ENCODE results near the gene LRRC8E.
"Not testable (repeated sequence)": the region's sequence is repeated elsewhere in the genome, so short reads cannot be mapped to it uniquely, and the experiment has no call there.

The LRRC8E gene

GRCh38 chr19:7887408-7888144 lies 734 bp upstream of the LRRC8E start:
- H3K36me3 ChIP-seq (ENCODE audit: control insufficient read depth in 2 of 2, insufficient read depth in 2 of 2, low read length in 2 of 2) = no peaks in the 10 kb centered on the region
- peaks cover 0 to 9% of the 10 kb centered on the region in 2 donors for H3K27me3 ChIP-seq (ENCODE audit: control insufficient read depth in 2 of 2, insufficient read depth in 2 of 2, low read length in 2 of 2)
- peaks cover 0 to 3% of the 10 kb centered on the region in 2 donors for H3K4me1 ChIP-seq (ENCODE audit: control insufficient read depth in 2 of 2, insufficient read depth in 2 of 2, low read length in 2 of 2)
- H3K27ac ChIP-seq (ENCODE audit: low read depth in 2 of 2, low read length in 2 of 2) = no peak overlapping the region
- no peaks in the 10 kb centered on the region for H3K9me3 ChIP-seq (ENCODE audit: control insufficient read depth in 2 of 2, low read length in 2 of 2)
- H3K4me3 ChIP-seq (ENCODE audit: low read length in 2 of 2) = no peak overlapping the region
- no peak overlapping the region for H3K9ac ChIP-seq (ENCODE audit: low read depth in 1 of 2, low read length in 2 of 2)

GRCh38 chr19:7888826-7889217 lies 512 bp downstream of the LRRC8E start:
- H3K9ac ChIP-seq (ENCODE audit: low read depth in 1 of 2, low read length in 2 of 2) = peak overlapping the region; percentile 34 to 76
- peak overlapping the region; percentile 37 to 60 for H3K4me3 ChIP-seq (ENCODE audit: low read length in 2 of 2)
- no peaks in the 10 kb centered on the region for H3K36me3 ChIP-seq (ENCODE audit: control insufficient read depth in 2 of 2, insufficient read depth in 2 of 2, low read length in 2 of 2)
- peaks cover 0 to 3% of the 10 kb centered on the region in 2 donors for H3K4me1 ChIP-seq (ENCODE audit: control insufficient read depth in 2 of 2, insufficient read depth in 2 of 2, low read length in 2 of 2)
- peaks cover 0 to 9% of the 10 kb centered on the region in 2 donors for H3K27me3 ChIP-seq (ENCODE audit: control insufficient read depth in 2 of 2, insufficient read depth in 2 of 2, low read length in 2 of 2)
- no peaks in the 10 kb centered on the region for H3K9me3 ChIP-seq (ENCODE audit: control insufficient read depth in 2 of 2, low read length in 2 of 2)
- H3K27ac ChIP-seq (ENCODE audit: low read depth in 2 of 2, low read length in 2 of 2) = no peak overlapping the region

GRCh38 chr19:7893362-7894101 lies 5.2 kb downstream of the LRRC8E start:
- H3K4me1 ChIP-seq (ENCODE audit: control insufficient read depth in 2 of 2, insufficient read depth in 2 of 2, low read length in 2 of 2) = peaks cover 0 to 12% of the 10 kb centered on the region in 2 donors
- H3K9ac ChIP-seq (ENCODE audit: low read depth in 1 of 2, low read length in 2 of 2); H3K36me3 ChIP-seq (ENCODE audit: control insufficient read depth in 2 of 2, insufficient read depth in 2 of 2, low read length in 2 of 2); H3K4me3 ChIP-seq (ENCODE audit: low read length in 2 of 2); H3K9me3 ChIP-seq (ENCODE audit: control insufficient read depth in 2 of 2, low read length in 2 of 2); H3K27ac ChIP-seq (ENCODE audit: low read depth in 2 of 2, low read length in 2 of 2); H3K27me3 ChIP-seq (ENCODE audit: control insufficient read depth in 2 of 2, insufficient read depth in 2 of 2, low read length in 2 of 2): not testable (repeated sequence)

- no peaks in the 10 kb centered on the region for H3K9me3 ChIP-seq (ENCODE audit: control insufficient read depth in 2 of 2, low read length in 2 of 2)
- peaks cover 0 to 9% of the 10 kb centered on the region in 2 donors for H3K4me1 ChIP-seq (ENCODE audit: control insufficient read depth in 2 of 2, insufficient read depth in 2 of 2, low read length in 2 of 2)
- H3K27ac ChIP-seq (ENCODE audit: low read depth in 2 of 2, low read length in 2 of 2) = no peak overlapping the region
- H3K27me3 ChIP-seq (ENCODE audit: control insufficient read depth in 2 of 2, insufficient read depth in 2 of 2, low read length in 2 of 2) = no peaks in the 10 kb centered on the region
- no peak overlapping the region for H3K4me3 ChIP-seq (ENCODE audit: low read length in 2 of 2)
- H3K36me3 ChIP-seq (ENCODE audit: control insufficient read depth in 2 of 2, insufficient read depth in 2 of 2, low read length in 2 of 2) = no peaks in the 10 kb centered on the region
- peak overlapping the region in 1 of 2 donors; percentile 43 for H3K9ac ChIP-seq (ENCODE audit: low read depth in 1 of 2, low read length in 2 of 2)
Measured at GRCh38 chr19:7894612-7895309, 6.5 kb downstream of the LRRC8E start.

GRCh38 chr19:7895565-7895964 lies 7.3 kb downstream of the LRRC8E start:
- Histone ChIP-seq H3K9ac (ENCODE audit: low read depth in 1 of 2, low read length in 2 of 2) (no peak overlapping the region), H3K36me3 (ENCODE audit: control insufficient read depth in 2 of 2, insufficient read depth in 2 of 2, low read length in 2 of 2) (no peaks in the 10 kb centered on the region), H3K27me3 (ENCODE audit: control insufficient read depth in 2 of 2, insufficient read depth in 2 of 2, low read length in 2 of 2) (no peaks in the 10 kb centered on the region), H3K27ac (ENCODE audit: low read depth in 2 of 2, low read length in 2 of 2) (no peak overlapping the region), H3K4me1 (ENCODE audit: control insufficient read depth in 2 of 2, insufficient read depth in 2 of 2, low read length in 2 of 2) (peaks cover 0 to 9% of the 10 kb centered on the region in 2 donors), H3K9me3 (ENCODE audit: control insufficient read depth in 2 of 2, low read length in 2 of 2) (no peaks in the 10 kb centered on the region), H3K4me3 (ENCODE audit: low read length in 2 of 2) (no peak overlapping the region)

GRCh38 chr19:7897292-7897691 lies 9.0 kb downstream of the LRRC8E start:
- Histone ChIP-seq H3K27ac (ENCODE audit: low read depth in 2 of 2, low read length in 2 of 2) (no peak overlapping the region), H3K4me3 (ENCODE audit: low read length in 2 of 2) (no peak overlapping the region), H3K9me3 (ENCODE audit: control insufficient read depth in 2 of 2, low read length in 2 of 2) (no peaks in the 10 kb centered on the region), H3K36me3 (ENCODE audit: control insufficient read depth in 2 of 2, insufficient read depth in 2 of 2, low read length in 2 of 2) (no peaks in the 10 kb centered on the region), H3K27me3 (ENCODE audit: control insufficient read depth in 2 of 2, insufficient read depth in 2 of 2, low read length in 2 of 2) (no peaks in the 10 kb centered on the region), H3K4me1 (ENCODE audit: control insufficient read depth in 2 of 2, insufficient read depth in 2 of 2, low read length in 2 of 2) (peaks cover 0 to 9% of the 10 kb centered on the region in 2 donors), H3K9ac (ENCODE audit: low read depth in 1 of 2, low read length in 2 of 2) (no peak overlapping the region)

- Histone ChIP-seq H3K4me1 (ENCODE audit: control insufficient read depth in 2 of 2, insufficient read depth in 2 of 2, low read length in 2 of 2) (peaks cover 8 to 17% of the 10 kb centered on the region in 2 donors), H3K9ac (ENCODE audit: low read depth in 1 of 2, low read length in 2 of 2) (no peak overlapping the region), H3K27me3 (ENCODE audit: control insufficient read depth in 2 of 2, insufficient read depth in 2 of 2, low read length in 2 of 2) (no peaks in the 10 kb centered on the region), H3K27ac (ENCODE audit: low read depth in 2 of 2, low read length in 2 of 2) (no peak overlapping the region), H3K4me3 (ENCODE audit: low read length in 2 of 2) (no peak overlapping the region), H3K36me3 (ENCODE audit: control insufficient read depth in 2 of 2, insufficient read depth in 2 of 2, low read length in 2 of 2) (no peaks in the 10 kb centered on the region), H3K9me3 (ENCODE audit: control insufficient read depth in 2 of 2, low read length in 2 of 2) (no peaks in the 10 kb centered on the region)
Measured at GRCh38 chr19:7898967-7899366, 10.7 kb downstream of the LRRC8E start.

GRCh38 chr19:7899751-7900378 lies 11.6 kb downstream of the LRRC8E start:
- no peaks in the 10 kb centered on the region for H3K9me3 ChIP-seq (ENCODE audit: control insufficient read depth in 2 of 2, low read length in 2 of 2)
- H3K27me3 ChIP-seq (ENCODE audit: control insufficient read depth in 2 of 2, insufficient read depth in 2 of 2, low read length in 2 of 2) = no peaks in the 10 kb centered on the region
- no peak overlapping the region for H3K4me3 ChIP-seq (ENCODE audit: low read length in 2 of 2)
- H3K9ac ChIP-seq (ENCODE audit: low read depth in 1 of 2, low read length in 2 of 2) = no peak overlapping the region
- H3K4me1 ChIP-seq (ENCODE audit: control insufficient read depth in 2 of 2, insufficient read depth in 2 of 2, low read length in 2 of 2) = peaks cover 13 to 19% of the 10 kb centered on the region in 2 donors
- no peak overlapping the region for H3K27ac ChIP-seq (ENCODE audit: low read depth in 2 of 2, low read length in 2 of 2)
- no peaks in the 10 kb centered on the region for H3K36me3 ChIP-seq (ENCODE audit: control insufficient read depth in 2 of 2, insufficient read depth in 2 of 2, low read length in 2 of 2)

GRCh38 chr19:7900401-7900870 lies 12.1 kb downstream of the LRRC8E start:
- no peak overlapping the region for H3K4me3 ChIP-seq (ENCODE audit: low read length in 2 of 2)
- H3K9me3 ChIP-seq (ENCODE audit: control insufficient read depth in 2 of 2, low read length in 2 of 2) = no peaks in the 10 kb centered on the region
- no peak overlapping the region for H3K27ac ChIP-seq (ENCODE audit: low read depth in 2 of 2, low read length in 2 of 2)
- H3K4me1 ChIP-seq (ENCODE audit: control insufficient read depth in 2 of 2, insufficient read depth in 2 of 2, low read length in 2 of 2) = peaks cover 16 to 19% of the 10 kb centered on the region in 2 donors
- H3K36me3 ChIP-seq (ENCODE audit: control insufficient read depth in 2 of 2, insufficient read depth in 2 of 2, low read length in 2 of 2) = no peaks in the 10 kb centered on the region
- H3K27me3 ChIP-seq (ENCODE audit: control insufficient read depth in 2 of 2, insufficient read depth in 2 of 2, low read length in 2 of 2) = no peaks in the 10 kb centered on the region
- H3K9ac ChIP-seq (ENCODE audit: low read depth in 1 of 2, low read length in 2 of 2) = no peak overlapping the region
